ENCODE measurements around the gene COPB2.
"Not testable (repeated sequence)": the region's sequence is repeated elsewhere in the genome, so short reads cannot be mapped to it uniquely, and the experiment has no call there.

Gene COPB2

GRCh38 chr3:139378587-139379241 is 10.7 kb downstream of the COPB2 start:
- DNase-seq (ENCODE audit: low read depth), result no peak

DNA sequence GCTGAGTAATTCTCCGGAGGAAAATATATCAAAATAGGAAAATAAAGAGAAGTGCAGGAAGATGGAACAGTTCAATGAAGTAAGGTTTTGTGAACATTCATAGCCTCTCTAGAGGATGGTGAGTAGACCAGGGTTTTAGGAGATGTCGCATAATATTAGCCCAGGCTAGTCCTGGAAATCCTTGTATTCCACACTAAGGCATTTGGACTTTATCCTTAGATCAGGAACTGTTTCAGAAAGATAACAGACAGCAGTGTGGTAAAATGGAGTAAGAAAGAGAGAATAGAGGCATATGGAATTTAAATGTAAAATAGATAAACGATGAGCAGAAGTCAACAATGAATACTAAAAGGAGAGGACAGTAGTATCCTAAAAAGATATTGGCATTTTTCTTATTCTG is 12.1 kb downstream of the COPB2 start:
- DNase-seq (ENCODE audit: low read depth), result no peak

- no peak for DNase-seq (ENCODE audit: low read depth)
These were observed 15.3 kb downstream of the COPB2 start for GRCh38 chr3:139374099-139374498.

- DNase-seq (ENCODE audit: low read depth), result no peak
These were observed 24.9 kb downstream of the COPB2 start for GRCh38 chr3:139364549-139364948.

DNA sequence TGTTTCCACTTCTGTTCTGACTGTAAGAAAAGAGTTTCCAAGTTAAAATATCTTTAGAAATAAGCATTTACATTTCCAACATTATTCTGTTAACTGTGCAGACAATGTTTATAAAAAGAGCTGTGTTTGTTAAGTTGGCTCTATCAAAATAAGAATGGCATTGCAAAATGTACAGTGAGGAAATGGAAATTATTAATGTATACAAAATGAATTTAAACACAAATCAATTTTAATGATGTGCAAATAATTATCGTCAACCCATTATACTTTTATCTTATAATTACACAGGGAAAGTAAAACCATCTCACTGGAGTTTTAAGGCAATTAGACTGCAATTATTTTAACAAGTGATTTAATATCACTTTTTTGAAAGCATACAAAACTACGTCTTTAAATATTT is 28.2 kb downstream of the COPB2 start:
- no peak for DNase-seq (ENCODE audit: low read depth)

GRCh38 chr3:139358841-139359562 is 30.4 kb downstream of the COPB2 start:
- no peak for DNase-seq (ENCODE audit: low read depth)

DNA sequence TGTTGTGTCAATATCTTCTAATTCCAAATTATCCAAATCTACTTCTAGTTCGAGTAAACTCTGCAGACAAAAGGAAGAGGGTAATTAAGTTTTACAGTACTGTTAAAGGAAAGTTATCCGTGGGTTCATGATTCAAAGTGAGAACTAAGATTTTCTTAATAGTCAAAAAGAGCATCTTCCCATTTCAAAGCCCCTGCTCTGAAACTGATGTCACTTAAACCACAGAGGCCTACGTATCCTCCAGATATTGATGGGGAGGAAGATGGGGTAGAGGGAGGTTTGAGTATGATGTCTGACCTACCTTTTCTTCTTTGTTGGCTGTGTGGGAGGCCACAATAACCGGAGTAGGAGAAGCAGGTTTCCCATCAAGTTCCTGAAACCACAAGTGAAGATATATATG is 31.5 kb downstream of the COPB2 start:
- DNase-seq (ENCODE audit: low read depth), result no peak

GRCh38 chr3:139355891-139356290 is 33.6 kb downstream of the COPB2 start:
- DNase-seq (ENCODE audit: low read depth), result no peak

DNA sequence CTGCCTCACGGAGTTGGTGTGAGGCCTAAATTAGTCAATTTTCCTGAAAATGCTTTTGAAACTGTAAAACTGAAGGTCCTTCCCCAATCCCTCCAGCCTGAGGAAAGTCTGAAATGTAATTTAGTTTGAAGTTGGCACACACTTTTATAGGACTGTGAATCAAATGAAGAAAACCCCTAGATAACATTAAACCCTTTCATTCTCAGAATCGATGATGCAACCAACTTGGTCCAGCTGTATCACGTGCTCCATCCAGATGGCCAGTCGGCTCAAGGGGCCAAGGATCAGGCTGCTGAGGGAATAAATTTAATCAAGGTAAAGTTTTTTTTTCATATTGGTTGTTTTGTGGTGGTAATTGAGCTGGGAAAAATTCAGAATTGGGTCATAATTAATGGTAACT is 34.0 kb downstream of the COPB2 start:
- DNase-seq (ENCODE audit: low read depth), result no peak

DNA sequence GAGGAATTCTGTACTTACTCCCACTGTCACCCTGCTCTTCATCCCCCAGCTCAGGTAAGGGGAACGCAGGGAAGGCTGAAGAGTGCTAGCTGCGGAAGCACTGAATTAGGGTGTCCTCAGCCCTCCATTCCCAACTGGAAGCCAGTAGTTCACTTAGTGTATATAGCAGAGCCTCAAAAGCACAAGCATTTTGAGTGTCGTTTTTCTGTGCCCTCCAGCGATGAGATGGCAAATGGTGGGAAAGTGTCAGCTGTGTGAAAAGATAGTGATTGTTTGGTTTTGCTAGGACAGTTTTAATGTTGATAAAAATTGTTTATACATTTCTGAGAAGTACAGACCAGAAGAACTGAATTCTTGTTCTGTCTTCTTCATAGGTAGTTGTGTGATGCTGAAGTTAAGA is 34.8 kb downstream of the COPB2 start:
- DNase-seq (ENCODE audit: low read depth), result no peak

DNA sequence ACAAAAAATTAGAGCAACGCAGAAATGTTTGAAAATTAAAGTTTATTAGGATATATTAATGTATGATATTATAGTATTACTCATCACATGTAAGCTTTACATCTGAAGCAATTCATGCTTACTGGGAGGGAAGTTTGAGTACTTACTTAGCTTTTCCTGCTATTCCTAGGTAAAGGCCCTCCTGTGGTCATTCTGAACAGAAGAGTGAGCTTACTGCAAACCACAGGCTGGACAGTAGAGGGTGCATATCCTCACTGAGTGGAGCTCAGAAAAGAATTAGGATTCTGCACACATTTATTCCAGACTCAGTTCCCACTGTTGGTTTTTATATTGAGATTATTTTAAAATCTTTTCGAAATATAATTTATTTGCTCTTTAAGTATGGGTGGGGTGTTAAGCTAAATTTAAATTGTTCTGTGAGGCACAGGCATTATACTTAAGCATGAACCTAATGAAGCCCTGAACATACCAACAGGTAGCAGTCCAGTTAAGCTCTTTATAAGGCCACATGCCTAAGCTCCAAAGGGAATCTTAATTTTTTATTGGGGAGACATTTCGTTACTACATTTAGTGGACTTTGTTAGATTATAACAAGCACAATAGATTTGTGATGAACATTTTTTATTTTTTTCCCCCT is 35.4 kb downstream of the COPB2 start:
- DNase-seq (ENCODE audit: low read depth), result no peak

DNA sequence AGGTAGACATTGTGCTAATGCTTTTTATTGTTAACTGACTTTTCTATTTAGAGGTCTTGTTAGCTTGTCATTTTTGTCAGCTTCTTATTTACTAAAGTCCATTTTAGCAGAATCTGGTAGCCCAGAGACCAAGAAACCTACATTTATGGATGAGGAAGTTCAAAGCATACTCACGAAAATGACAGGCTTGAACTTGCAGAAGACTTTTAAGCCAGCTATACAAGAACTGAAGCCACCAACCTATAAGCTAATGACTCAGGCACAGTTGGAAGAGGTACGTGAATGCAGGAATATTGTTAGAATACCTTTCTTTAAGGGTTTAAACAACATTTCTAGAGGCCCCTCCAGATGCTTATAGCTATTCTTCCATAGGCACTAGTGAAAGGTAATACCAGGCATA is 42.7 kb downstream of the COPB2 start:
- no peak for DNase-seq (ENCODE audit: low read depth)

GRCh38 chr3:139343895-139344856 is 45.3 kb downstream of the COPB2 start, which contains the start of gene MRPS22:
Gene MRPS22 (plus strand): TSS chr3:139344020. CDS start chr3:139344027, 7 bp downstream.
- peak; percentile 59 for DNase-seq (ENCODE audit: low read depth)

GRCh38 chr3:139342054-139342453 is 47.4 kb downstream of the COPB2 start:
- no peak for DNase-seq (ENCODE audit: low read depth)

- no peak for DNase-seq (ENCODE audit: low read depth)
These were observed 48.7 kb downstream of the COPB2 start for GRCh38 chr3:139340784-139341183.

DNA sequence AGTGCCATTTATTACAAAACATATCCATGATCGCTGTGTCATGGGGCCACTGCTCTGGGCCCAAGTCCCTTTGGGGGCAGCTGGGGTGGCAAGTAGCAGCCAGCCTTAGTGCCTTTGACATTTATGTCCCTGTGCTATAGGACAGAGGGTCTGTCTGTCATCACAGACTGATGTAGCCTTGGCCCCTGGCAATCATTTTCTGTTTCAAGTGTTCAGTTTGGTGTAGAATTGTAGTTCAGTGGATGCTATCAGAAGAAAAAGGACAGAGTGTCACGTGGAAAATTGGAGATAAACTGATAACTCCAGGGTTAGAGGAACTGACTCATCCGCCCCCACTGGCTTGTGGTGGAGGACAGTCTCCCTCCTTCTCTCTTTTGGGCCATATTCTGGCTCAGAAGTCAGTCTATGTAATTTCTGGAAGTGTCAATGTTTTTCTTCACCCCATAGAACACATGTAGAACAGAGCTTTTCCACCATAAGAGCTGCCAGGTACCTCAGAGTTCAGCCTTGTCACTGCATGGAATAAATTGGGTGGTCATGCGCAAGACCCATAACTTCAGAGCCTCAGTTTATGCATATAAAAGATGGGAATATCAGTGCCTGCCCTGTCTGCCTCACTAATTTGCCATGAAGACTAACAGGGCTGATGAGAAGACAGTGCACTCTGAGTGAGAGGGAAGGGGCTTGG is 50.1 kb downstream of the COPB2 start:
- DNase-seq (ENCODE audit: low read depth), result no peak

- no peak for DNase-seq (ENCODE audit: low read depth)
These were observed 51.0 kb downstream of the COPB2 start for GRCh38 chr3:139338405-139338804.

DNA sequence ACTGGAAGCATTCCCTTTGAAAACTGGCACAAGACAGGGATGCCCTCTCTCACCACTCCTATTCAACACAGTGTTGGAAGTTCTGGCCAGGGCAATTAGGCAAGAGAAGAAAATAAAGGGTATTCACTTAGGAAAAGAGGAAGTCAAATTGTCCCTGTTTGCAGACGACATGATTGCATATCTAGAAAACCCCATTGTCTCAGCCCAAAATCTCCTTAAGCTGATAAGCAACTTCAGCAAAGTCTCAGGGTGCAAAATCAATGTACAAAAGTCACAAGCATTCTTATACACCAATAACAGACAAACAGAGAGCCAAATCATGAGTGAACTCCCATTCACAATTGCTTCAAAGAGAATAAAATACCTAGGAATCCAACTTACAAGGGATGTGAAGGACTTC is 54.8 kb downstream of the COPB2 start:
- DNase-seq (ENCODE audit: low read depth), result not testable (repeated sequence)

DNA sequence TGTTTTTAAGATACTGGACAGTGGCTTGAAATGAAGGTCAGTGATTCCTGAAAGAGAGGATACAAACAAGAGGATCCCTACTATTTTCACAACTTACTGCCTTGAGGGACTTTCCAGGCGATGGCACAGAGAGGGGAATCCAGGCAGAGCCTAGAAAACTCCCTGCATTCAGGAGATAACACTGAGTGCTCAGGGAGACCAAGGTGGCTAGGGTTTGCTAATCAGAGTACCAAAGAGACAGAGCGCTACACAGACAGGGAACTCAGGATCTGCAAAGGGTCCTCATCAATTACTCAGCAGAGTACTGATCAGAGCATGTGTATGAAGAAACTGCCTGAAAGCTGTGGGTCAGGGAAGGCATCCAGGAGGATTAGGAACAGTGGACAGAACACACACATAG is 57.4 kb downstream of the COPB2 start:
- no peak for DNase-seq (ENCODE audit: low read depth)

GRCh38 chr3:139329364-139329850 is 60.0 kb downstream of the COPB2 start:
- DNase-seq (ENCODE audit: low read depth), result peak; percentile 87

DNA sequence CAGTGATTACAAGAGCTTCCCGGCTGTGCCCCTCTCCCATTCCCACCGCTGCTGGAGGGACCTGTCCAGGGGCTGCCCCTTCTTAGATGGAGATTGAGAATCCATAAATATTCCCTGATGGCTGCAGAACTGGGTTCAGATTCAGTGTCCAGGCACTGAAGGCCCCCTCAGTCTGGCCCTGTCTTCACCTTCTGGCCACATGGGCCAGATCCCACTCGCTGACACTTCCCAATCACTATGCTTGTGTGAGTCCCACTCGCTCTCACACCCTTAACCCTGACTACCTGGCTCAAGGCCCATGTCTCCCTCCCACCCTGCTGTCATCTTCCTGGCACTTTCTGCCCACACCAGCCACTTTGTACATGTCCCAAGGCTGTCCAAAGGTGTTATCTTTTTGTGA is 61.1 kb downstream of the COPB2 start:
- DNase-seq (ENCODE audit: low read depth), result no peak
